HG02970 (cell line): ENCODE data around the gene LRRC75B.
"Not testable (repeated sequence)": the region's sequence is repeated elsewhere in the genome, so short reads cannot be mapped to it uniquely, and the experiment has no call there.

Experiments used
- ATAC-seq: cut with Tn5 transposase; IDR thresholded peaks from one replicate; pipeline ENCODE4 v1.9.1; 2021; ENCODE audit warnings: mild to moderate bottlenecking, moderate library complexity, moderate number of reproducible peaks; ENCODE audit not compliant: unreplicated experiment, low FRiP score

LRRC75B gene

GRCh38 chr22:24555165-24556039 is 37.5 kb downstream of the LRRC75B start, which contains the start of gene SNRPD3:
Gene SNRPD3, plus strand, starts transcription at chr22:24555999. Its CDS starts 1,676 bp downstream, at chr22:24557675.
- peak; percentile 72 for ATAC-seq

GRCh38 chr22:24554313-24555164 is 38.3 kb downstream of the LRRC75B start, which contains the start of gene GUCD1:
Gene GUCD1, minus strand, starts transcription at chr22:24555138. Its CDS starts 147 bp downstream, at chr22:24554991.
- no peak for ATAC-seq

GRCh38 chr22:24553597-24554312 is 39.1 kb downstream of the LRRC75B start:
- ATAC-seq = no peak

GRCh38 chr22:24552503-24553286 is 40.2 kb downstream of the LRRC75B start:
- not testable (repeated sequence) for ATAC-seq

GRCh38 chr22:24550902-24551435 is 41.9 kb downstream of the LRRC75B start:
- ATAC-seq = no peak

- no peak for ATAC-seq
Measured at GRCh38 chr22:24550028-24550901, 42.6 kb downstream of the LRRC75B start.

GRCh38 chr22:24548812-24549211 is 44.1 kb downstream of the LRRC75B start:
- no peak for ATAC-seq

- no peak for ATAC-seq
Measured at GRCh38 chr22:24543679-24544243, 49.1 kb downstream of the LRRC75B start.

GRCh38 chr22:24543185-24543601 is 49.7 kb downstream of the LRRC75B start:
- ATAC-seq = no peak

- no peak for ATAC-seq
Measured at GRCh38 chr22:24542641-24543040, 50.2 kb downstream of the LRRC75B start.

- no peak for ATAC-seq
Measured at GRCh38 chr22:24541681-24542515, 51.0 kb downstream of the LRRC75B start.

- ATAC-seq = no peak
Measured at GRCh38 chr22:24540470-24540869, 52.4 kb downstream of the LRRC75B start.

GRCh38 chr22:24536089-24536488 is 56.8 kb downstream of the LRRC75B start:
- ATAC-seq = no peak
